H9 (cell line): Measurements from ENCODE around the gene MCF2L. TPM values are rescaled to one million over a fixed set of nuclear protein-coding genes. Genes with fewer than 3 reads are reported as not detected.

Experiments
- DNase-seq: peaks from one replicate; pipeline ENCODE4 v3.0.0-alpha.2; 2017
- H2AFZ ChIP-seq: one replicate; pipeline ENCODE4 v1.6.1; 2013; ENCODE audit warnings: mild to moderate bottlenecking, low read length, control low read depth, moderate library complexity
- H2AK5ac ChIP-seq: 2 replicates; pipeline ENCODE4 v1.6.1; 2013; ENCODE audit warnings: low read length, control low read depth, mixed read lengths; ENCODE audit not compliant: insufficient read length
- H2BK120ac ChIP-seq: one replicate; pipeline ENCODE4 v1.6.1; 2013; ENCODE audit warnings: low read depth, mild to moderate bottlenecking, low read length, control low read depth, inconsistent platforms; ENCODE audit not compliant: poor library complexity, severe bottlenecking
- H2BK12ac ChIP-seq: 2 replicates; pipeline ENCODE4 v1.6.1; 2013; ENCODE audit warnings: low read length, control low read depth, mixed read lengths, low read depth; ENCODE audit not compliant: insufficient read length
- H2BK15ac ChIP-seq: 2 replicates; pipeline ENCODE4 v1.6.1; 2013; ENCODE audit warnings: low read depth, low read length, control low read depth
- H2BK20ac ChIP-seq: one replicate; pipeline ENCODE4 v1.6.1; 2013; ENCODE audit warnings: low read depth, mild to moderate bottlenecking, low read length, control low read depth, inconsistent platforms; ENCODE audit not compliant: poor library complexity, severe bottlenecking
- H2BK5ac ChIP-seq: 2 replicates; pipeline ENCODE4 v1.6.1; 2013; ENCODE audit warnings: low read length, control low read depth, mixed read lengths; ENCODE audit not compliant: insufficient read length
- H3K14ac ChIP-seq: 2 replicates; pipeline ENCODE4 v1.6.1; 2013; ENCODE audit warnings: low read length, control low read depth; ENCODE audit not compliant: insufficient read depth
- H3K18ac ChIP-seq: 2 replicates; pipeline ENCODE4 v1.6.1; 2013; ENCODE audit warnings: low read depth, mild to moderate bottlenecking, mixed read lengths, low read length, control low read depth; ENCODE audit not compliant: insufficient read length
- H3K23ac ChIP-seq: 2 replicates; pipeline ENCODE4 v1.6.1; 2013; ENCODE audit warnings: low read length, control low read depth, mixed read lengths, low read depth; ENCODE audit not compliant: insufficient read length
- H3K23me2 ChIP-seq: 2 replicates; pipeline ENCODE4 v1.6.1; 2013; ENCODE audit warnings: low read depth, mild to moderate bottlenecking, mixed read lengths, low read length, control low read depth; ENCODE audit not compliant: insufficient read length, poor library complexity, severe bottlenecking
- H3K27ac ChIP-seq: 2 replicates; pipeline ENCODE4 v1.5.1; 2013; ENCODE audit warnings: low read length, control low read depth, mixed read lengths, low read depth; ENCODE audit not compliant: insufficient read length
- H3K27me3 ChIP-seq: 2 replicates; pipeline ENCODE4 v1.6.1; 2013; ENCODE audit warnings: low read length, control low read depth, inconsistent platforms; ENCODE audit not compliant: insufficient read depth
- H3K4ac ChIP-seq: 2 replicates; pipeline ENCODE4 v1.6.1; 2013; ENCODE audit warnings: low read depth, mild to moderate bottlenecking, control low read depth, inconsistent platforms, low read length, moderate library complexity
- H3K4me1 ChIP-seq: 2 replicates; pipeline ENCODE4 v1.6.1; 2013; ENCODE audit warnings: low read length, control low read depth, inconsistent platforms; ENCODE audit not compliant: insufficient read depth
- H3K4me2 ChIP-seq: 2 replicates; pipeline ENCODE4 v1.6.1; 2013; ENCODE audit warnings: low read length, control low read depth, mixed read lengths; ENCODE audit not compliant: insufficient read length, insufficient read depth
- H3K56ac ChIP-seq: 2 replicates; pipeline ENCODE4 v1.6.1; 2013; ENCODE audit warnings: low read depth, mild to moderate bottlenecking, mixed read lengths, low read length, control low read depth; ENCODE audit not compliant: insufficient read length
- H3K79me1 ChIP-seq: 2 replicates; pipeline ENCODE4 v1.6.1; 2013; ENCODE audit warnings: low read depth, mild to moderate bottlenecking, moderate library complexity, low read length, control low read depth, inconsistent platforms; ENCODE audit not compliant: insufficient read depth, poor library complexity, severe bottlenecking
- H3K79me2 ChIP-seq: 2 replicates; pipeline ENCODE4 v1.6.1; 2013; ENCODE audit warnings: low read length, control low read depth, inconsistent platforms; ENCODE audit not compliant: insufficient read depth
- H3K9ac ChIP-seq: 2 replicates; pipeline ENCODE4 v1.6.1; 2013; ENCODE audit warnings: low read length, control low read depth, mixed read lengths; ENCODE audit not compliant: insufficient read length; ENCODE audit errors: extremely low read depth
- H3K9me3 ChIP-seq: one replicate; pipeline ENCODE4 v1.6.1; 2013; ENCODE audit warnings: low read depth, low read length, inconsistent platforms; ENCODE audit not compliant: control insufficient read depth
- H3T11ph ChIP-seq: one replicate; pipeline ENCODE4 v1.6.1; 2013; ENCODE audit warnings: mild to moderate bottlenecking, low read length, control low read depth, inconsistent platforms
- H4K20me1 ChIP-seq: one replicate; pipeline ENCODE4 v1.6.1; 2013; ENCODE audit not compliant: control insufficient read depth, insufficient read length, insufficient read depth
- H4K5ac ChIP-seq: 2 replicates; pipeline ENCODE4 v1.6.1; 2013; ENCODE audit warnings: low read depth, mild to moderate bottlenecking, mixed read lengths, low read length, control low read depth; ENCODE audit not compliant: insufficient read length
- H4K8ac ChIP-seq: replicated peaks from 2 replicates; pipeline ENCODE4 v1.6.1; 2013; ENCODE audit warnings: low read length, control low read depth, mixed read lengths, low read depth; ENCODE audit not compliant: insufficient read length
- H4K91ac ChIP-seq: 2 replicates; pipeline ENCODE4 v1.6.1; 2013; ENCODE audit warnings: low read depth, mild to moderate bottlenecking, moderate library complexity, mixed read lengths, low read length, control low read depth; ENCODE audit not compliant: insufficient read length
- H3K27ac Mint-ChIP-seq, 3 experiments: 2 replicates in 2 of 3; 3 replicates in 1 of 3; pipeline ENCODE4 v1.8.0; 2020 to 2021; ENCODE audit warnings: mixed read lengths in 3 of 3, mild to moderate bottlenecking in 1 of 3, moderate library complexity in 1 of 3
- H3K27me3 Mint-ChIP-seq: 2 replicates; pipeline ENCODE4 v1.8.0; 2021; ENCODE audit warnings: low read depth, mild to moderate bottlenecking, moderate library complexity, mixed read lengths
- H3K36me3 Mint-ChIP-seq, 3 experiments: 2 replicates in 2 of 3; 3 replicates in 1 of 3; pipeline ENCODE4 v1.8.0; 2020 to 2021; ENCODE audit warnings: low read depth in 3 of 3, mixed read lengths in 3 of 3; ENCODE audit not compliant: insufficient read depth in 1 of 3
- H3K4me1 Mint-ChIP-seq, 2 experiments: 2 replicates each; pipeline ENCODE4 v1.8.0; 2020; ENCODE audit warnings: mixed read lengths in 2 of 2
- H3K4me3 Mint-ChIP-seq, 2 experiments: 2 replicates in 1 of 2; 3 replicates in 1 of 2; pipeline ENCODE4 v1.8.0; 2020 to 2021; ENCODE audit warnings: mild to moderate bottlenecking in 2 of 2, mixed read lengths in 2 of 2, moderate library complexity in 1 of 2
- H3K9me3 Mint-ChIP-seq, 2 experiments: 2 replicates in 1 of 2; 3 replicates in 1 of 2; pipeline ENCODE4 v1.8.0; 2020; ENCODE audit warnings: mild to moderate bottlenecking in 2 of 2, mixed read lengths in 2 of 2, moderate library complexity in 1 of 2
- CTCF ChIP-seq: fragments of 200-600 bp; sonication (generic); conservative IDR thresholded peaks from 3 replicates; pipeline ENCODE4 v1.8.0; 2021; ENCODE audit warnings: antibody characterized with exemption, mild to moderate bottlenecking
- WGBS: extraction: QIAGEN DNeasy Blood & Tissue Kit; methylation state at CpG from one replicate; pipeline ENCODE4 v1.1.7; 2013; ENCODE audit warnings: missing lambda C conversion rate, low lambda C conversion rate, mixed read lengths; ENCODE audit not compliant: insufficient read length; ENCODE audit errors: extremely low coverage; 5-methylcytosine and 5-hydroxymethylcytosine counted together
- total RNA-seq: library from RNA; stranded (reverse); gene quantifications from 2 replicates; pipeline ENCODE4 v1.2.1, GENCODE V29; 2021

Gene MCF2L
- total RNA-seq, 1 experiment from 2014 or later = 18.5 TPM

DNA sequence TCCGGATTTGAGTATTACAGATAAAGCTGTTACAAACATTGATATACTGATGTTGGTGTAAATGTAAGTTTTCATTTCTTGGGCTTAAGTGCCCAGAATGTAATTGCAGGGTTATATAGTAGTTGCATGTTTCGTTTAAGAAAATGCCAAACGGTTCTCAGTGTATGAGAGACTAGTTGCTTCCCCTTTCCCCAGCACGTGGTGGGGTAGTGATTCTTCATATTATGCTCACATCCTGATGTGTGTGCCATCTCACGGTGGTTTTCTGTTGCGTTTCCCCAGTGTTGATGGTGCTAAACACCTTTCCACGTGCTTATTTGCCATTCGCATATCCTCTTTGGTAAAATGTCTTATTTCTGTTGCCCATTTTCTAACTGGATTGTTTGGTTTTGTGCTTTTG lies 101.8 kb downstream of the MCF2L start:
- Mint-ChIP-seq H3K9me3 (peaks cover 0 to 6% of the 10 kb centered on the region in 2 experiments; a peak in 3 of 5 replicates), H3K4me3 (no peak overlapping the region), H3K27ac (peak overlapping the region in 1 of 3 experiments; percentile 20; a peak in 1 of 7 replicates), H3K4me1 (peaks cover 6% of the 10 kb centered on the region in 2 experiments), H3K27me3 (no peaks in the 10 kb centered on the region), H3K36me3 (peaks cover 9 to 10% (median 10%) of the 10 kb centered on the region in 3 experiments; a peak in 5 of 7 replicates)
- H4K91ac ChIP-seq = no peak overlapping the region
- H2AK5ac ChIP-seq = no peak overlapping the region
- no peak for DNase-seq
- H3K9me3 ChIP-seq = no peaks in the 10 kb centered on the region
- H4K20me1 ChIP-seq = no peaks in the 10 kb centered on the region
- WGBS = no CpG with 5 or more reads among the region's 8 CpGs
- H3K79me2 ChIP-seq = no peaks in the 10 kb centered on the region
- H3K23me2 ChIP-seq = no peaks in the 10 kb centered on the region
- no peak overlapping the region for H4K5ac ChIP-seq
- H3K14ac ChIP-seq = no peak overlapping the region
- H2AFZ ChIP-seq = no peak overlapping the region
- no peaks in the 10 kb centered on the region for H3K79me1 ChIP-seq
- no peak overlapping the region for H3K27ac ChIP-seq
- H2BK120ac ChIP-seq = no peak overlapping the region
- H2BK15ac ChIP-seq = no peak overlapping the region
- no peak overlapping the region for H3K4ac ChIP-seq
- H3K23ac ChIP-seq = no peak overlapping the region
- no peak overlapping the region for H3K9ac ChIP-seq
- no peak for TF ChIP-seq CTCF
- no peak overlapping the region for H4K8ac ChIP-seq
- no peak overlapping the region for H2BK20ac ChIP-seq
- no peak overlapping the region for H3T11ph ChIP-seq
- no peak overlapping the region for H2BK12ac ChIP-seq
- H3K27me3 ChIP-seq = no peaks in the 10 kb centered on the region
- H3K56ac ChIP-seq = no peak overlapping the region
- H3K18ac ChIP-seq = no peak overlapping the region
- H2BK5ac ChIP-seq = no peak overlapping the region
- H3K4me1 ChIP-seq = no peaks in the 10 kb centered on the region; the same call in 1 of the 2 replicates
- H3K4me2 ChIP-seq = no peak overlapping the region
